SH-SY5Y (cell line): ENCODE results near the gene EPHA1.

Source experiments
- GATA2 ChIP-seq: IDR thresholded peaks from 2 replicates; pipeline ENCODE4 v1.6.1; 2011; ENCODE audit warnings: mild to moderate bottlenecking, low read depth, low read length
- GATA3 ChIP-seq: IDR thresholded peaks from 2 replicates; pipeline ENCODE4 v1.6.1; 2011; ENCODE audit warnings: low read depth, mild to moderate bottlenecking, low read length, moderate library complexity

GRCh38 chr7:143436325-143436946 lies 27.8 kb upstream of the EPHA1 start:
- TF ChIP-seq GATA2 (no peak), GATA3 (no peak)
